Stomach (tissue), 9 donors: Measurements from ENCODE around the gene SLC16A7. TPM values are rescaled to one million over a fixed set of nuclear protein-coding genes. Genes with fewer than 3 reads are reported as not detected.

Experiments used
- DNase-seq, 2 donors: peaks; one replicate each; pipeline versions ENCODE4 v3.0.0 to v3.0.0-alpha.2; 2013 to 2019
- H3K27ac ChIP-seq, 5 donors: fragments of 200-600 bp in 4 of 5; sonication (generic) in 4 of 5; one replicate each; pipeline ENCODE4 v1.5.1; 2013 to 2019; ENCODE audit warnings: mild to moderate bottlenecking in 1 of 5, moderate library complexity in 1 of 5
- H3K27me3 ChIP-seq, 3 donors: fragments of 200-600 bp; sonication (generic); one replicate each; pipeline ENCODE4 v1.5.1; 2017 to 2019; ENCODE audit warnings: mixed run types in 1 of 3
- H3K36me3 ChIP-seq, 4 donors: fragments of 200-600 bp; sonication (generic); 1 replicate in 3 of 4; 2 replicates in 1 of 4; pipeline ENCODE4 v1.5.1; 2016 to 2019
- H3K4me1 ChIP-seq, 4 donors: fragments of 200-600 bp; sonication (generic); one replicate each; pipeline ENCODE4 v1.5.1; 2016 to 2019
- H3K4me3 ChIP-seq, 4 donors: fragments of 200-600 bp; sonication (generic) in 3 of 4; one replicate each; pipeline ENCODE4 v1.5.1; 2016 to 2019; ENCODE audit warnings: mild to moderate bottlenecking in 1 of 4
- H3K9me3 ChIP-seq, 4 donors: fragments of 200-600 bp; sonication (generic); one replicate each; pipeline ENCODE4 v1.5.1; 2016 to 2019
- EP300 ChIP-seq: sonication (generic); formaldehyde crosslinking; IDR thresholded peaks from one replicate; pipeline ENCODE4 v1.6.1; 2017; ENCODE audit warnings: antibody characterized with exemption
- POLR2A ChIP-seq, 4 donors: fragments of 450-650 bp; IDR thresholded peaks; one replicate each; pipeline ENCODE4 v1.6.1; 2016; ENCODE audit warnings: antibody characterized with exemption in 4 of 4, control low read depth in 2 of 4, mild to moderate bottlenecking in 1 of 4, moderate library complexity in 1 of 4
- POLR2AphosphoS5 ChIP-seq, 3 donors: sonication (generic); formaldehyde crosslinking; IDR thresholded peaks; one replicate each; pipeline ENCODE4 v1.6.1; 2016; ENCODE audit warnings: antibody characterized with exemption in 3 of 3
- WGBS, 5 donors: extraction: QIAGEN DNeasy Blood & Tissue Kit in 3 of 5; methylation state at CpG; one replicate each; pipeline versions ENCODE4 v1.1.5 to v1.1.7; 2013 to 2018; 5-methylcytosine and 5-hydroxymethylcytosine counted together
- intact Hi-C: fragments of 100-400 bp; cut with DNase I; formaldehyde crosslinking; loops from one replicate; pipeline ENCODE4 v1.15.1; 2023; ENCODE audit warnings: low total_unique reads
- polyA plus RNA-seq, 3 donors: library from polyadenylated mRNA; stranded (reverse); fragments of 200-250 nt; gene quantifications; one replicate each; pipeline ENCODE4 v1.2.3, GENCODE V29; 2013
- small RNA-seq, 4 donors: library from RNA; depleted of rRNA; stranded (forward); fragments of <200 nt; gene quantifications; one replicate each; pipeline ENCODE3, GENCODE V24; 2016
- total RNA-seq, 5 donors: library from RNA; depleted of rRNA; stranded (reverse); fragments of >200 nt; gene quantifications; one replicate each; pipeline versions ENCODE4 v1.1.0 to v1.2.3, GENCODE V29; 2014 to 2016
- TF ChIP-seq, protein P1 (sequence below), 7 experiments: fragments of 450-650 bp in 4 of 7; fragments of 200-600 bp in 3 of 7; sonication (generic) in 3 of 7; IDR thresholded peaks; one replicate each; pipeline ENCODE4 v1.5.1; 2016 to 2019; ENCODE audit warnings: antibody characterized with exemption in 7 of 7, control low read depth in 2 of 7, mild to moderate bottlenecking in 1 of 7
- donor health status: healthy with polysubstance abuse.
- donor health status: Bipolar disorder and iron deficiency.
- donor health status: healthy.

SLC16A7 gene
- total and polyA plus RNA-seq, 8 donors = 1.8 to 150 (median 10.3) TPM

DNA sequence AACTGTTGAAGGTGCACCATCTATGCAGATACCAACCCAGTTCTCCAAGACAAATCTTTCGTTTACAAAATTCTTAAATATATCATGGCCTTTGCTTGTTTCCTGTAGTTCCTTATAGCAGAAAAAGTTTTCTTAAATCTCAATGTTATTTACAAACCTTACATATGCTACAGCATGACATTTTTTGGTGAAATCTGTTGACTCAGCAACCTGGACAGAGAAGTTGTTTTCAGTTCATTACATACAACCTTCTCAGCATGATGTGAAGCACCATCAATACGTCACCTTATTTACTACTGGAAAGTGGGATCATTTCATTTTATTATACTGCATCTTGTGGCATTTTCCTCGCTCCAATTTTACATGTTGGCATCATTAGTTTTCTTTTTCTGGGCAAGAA is 231.9 kb downstream of the SLC16A7 start:
- no peak for TF ChIP-seq POLR2AphosphoS5 (IDR thresholded peaks at IDR 0.05)

DNA sequence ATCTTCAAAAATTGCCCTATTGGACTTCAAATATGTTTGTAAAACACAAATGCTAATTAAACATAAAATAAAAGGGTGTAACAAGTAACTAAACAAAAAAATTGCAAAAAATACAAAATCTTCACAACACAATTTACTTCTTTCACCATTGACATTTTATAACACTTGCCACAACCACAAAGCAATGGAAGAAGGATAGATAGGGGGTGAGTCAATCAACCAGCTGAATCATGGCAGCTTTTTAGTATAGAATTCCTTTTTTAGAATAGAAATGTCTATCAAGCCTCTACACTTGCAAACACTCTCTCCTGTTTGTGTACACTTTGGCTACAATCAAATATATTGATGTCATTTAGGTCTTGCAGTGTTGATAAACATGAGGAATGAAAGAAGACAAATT is 232.7 kb downstream of the SLC16A7 start:
- no peak for DNase-seq
- Histone ChIP-seq H3K4me3 (no peak overlapping the region), H3K4me1 (no peaks in the 10 kb centered on the region), H3K27me3 (no peaks in the 10 kb centered on the region), H3K27ac (no peak overlapping the region), H3K36me3 (no peaks in the 10 kb centered on the region), H3K9me3 (no peaks in the 10 kb centered on the region)
- intact Hi-C loops = no loop called here
- TF ChIP-seq EP300 = no peak
- TF ChIP-seq, protein P1, sequence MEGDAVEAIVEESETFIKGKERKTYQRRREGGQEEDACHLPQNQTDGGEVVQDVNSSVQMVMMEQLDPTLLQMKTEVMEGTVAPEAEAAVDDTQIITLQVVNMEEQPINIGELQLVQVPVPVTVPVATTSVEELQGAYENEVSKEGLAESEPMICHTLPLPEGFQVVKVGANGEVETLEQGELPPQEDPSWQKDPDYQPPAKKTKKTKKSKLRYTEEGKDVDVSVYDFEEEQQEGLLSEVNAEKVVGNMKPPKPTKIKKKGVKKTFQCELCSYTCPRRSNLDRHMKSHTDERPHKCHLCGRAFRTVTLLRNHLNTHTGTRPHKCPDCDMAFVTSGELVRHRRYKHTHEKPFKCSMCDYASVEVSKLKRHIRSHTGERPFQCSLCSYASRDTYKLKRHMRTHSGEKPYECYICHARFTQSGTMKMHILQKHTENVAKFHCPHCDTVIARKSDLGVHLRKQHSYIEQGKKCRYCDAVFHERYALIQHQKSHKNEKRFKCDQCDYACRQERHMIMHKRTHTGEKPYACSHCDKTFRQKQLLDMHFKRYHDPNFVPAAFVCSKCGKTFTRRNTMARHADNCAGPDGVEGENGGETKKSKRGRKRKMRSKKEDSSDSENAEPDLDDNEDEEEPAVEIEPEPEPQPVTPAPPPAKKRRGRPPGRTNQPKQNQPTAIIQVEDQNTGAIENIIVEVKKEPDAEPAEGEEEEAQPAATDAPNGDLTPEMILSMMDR (IDR thresholded peaks at IDR 0.05) = no peak
- no peak for TF ChIP-seq POLR2A (IDR thresholded peaks at IDR 0.05)
- TF ChIP-seq POLR2AphosphoS5 (IDR thresholded peaks at IDR 0.05) = no peak

More for the DNA sequence above, 231.9 kb downstream of the SLC16A7 start:
- 69 to 94% (median 92%) methylated on average over 3 of the region's 3 CpGs for WGBS, 5 donors
- Histone ChIP-seq H3K4me3 (no peak overlapping the region), H3K36me3 (no peaks in the 10 kb centered on the region), H3K9me3 (no peaks in the 10 kb centered on the region), H3K27ac (no peak overlapping the region), H3K4me1 (no peaks in the 10 kb centered on the region), H3K27me3 (no peaks in the 10 kb centered on the region)
- intact Hi-C loops = no loop called here
- DNase-seq = no peak

DNA sequence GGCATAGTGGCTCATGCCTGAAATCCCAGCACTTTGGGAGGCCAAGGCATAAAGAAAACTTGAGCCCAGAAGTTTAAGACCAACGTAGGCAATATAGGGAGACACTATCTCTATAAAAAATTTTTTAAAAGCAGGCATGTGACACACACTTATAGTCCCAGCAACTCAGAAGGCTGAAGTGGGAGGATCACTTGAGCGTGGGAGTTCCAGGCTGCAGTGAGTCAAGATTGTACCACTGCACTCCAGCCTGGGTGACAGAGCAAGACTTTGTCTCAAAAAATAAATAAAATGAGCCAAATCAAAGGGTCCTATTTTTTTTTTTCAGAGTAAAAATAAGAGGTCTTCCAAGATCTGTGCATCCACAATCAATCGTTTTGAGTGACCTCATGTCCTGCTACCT is 237.6 kb downstream of the SLC16A7 start:
- no peak for DNase-seq
- Histone ChIP-seq H3K27me3 (no peaks in the 10 kb centered on the region), H3K36me3 (no peaks in the 10 kb centered on the region), H3K4me1 (no peaks in the 10 kb centered on the region), H3K27ac (no peak overlapping the region), H3K9me3 (no peaks in the 10 kb centered on the region), H3K4me3 (no peak overlapping the region)
- intact Hi-C loops = no loop called here
- WGBS, 5 donors = 86 to 90% (median 88%) methylated on average over 3 of the region's 3 CpGs
- TF ChIP-seq EP300 (no peak), POLR2AphosphoS5 (IDR thresholded peaks at IDR 0.05) (no peak), POLR2A (IDR thresholded peaks at IDR 0.05) (no peak)
- TF ChIP-seq, protein P1 (IDR thresholded peaks at IDR 0.05) = no peak

DNA sequence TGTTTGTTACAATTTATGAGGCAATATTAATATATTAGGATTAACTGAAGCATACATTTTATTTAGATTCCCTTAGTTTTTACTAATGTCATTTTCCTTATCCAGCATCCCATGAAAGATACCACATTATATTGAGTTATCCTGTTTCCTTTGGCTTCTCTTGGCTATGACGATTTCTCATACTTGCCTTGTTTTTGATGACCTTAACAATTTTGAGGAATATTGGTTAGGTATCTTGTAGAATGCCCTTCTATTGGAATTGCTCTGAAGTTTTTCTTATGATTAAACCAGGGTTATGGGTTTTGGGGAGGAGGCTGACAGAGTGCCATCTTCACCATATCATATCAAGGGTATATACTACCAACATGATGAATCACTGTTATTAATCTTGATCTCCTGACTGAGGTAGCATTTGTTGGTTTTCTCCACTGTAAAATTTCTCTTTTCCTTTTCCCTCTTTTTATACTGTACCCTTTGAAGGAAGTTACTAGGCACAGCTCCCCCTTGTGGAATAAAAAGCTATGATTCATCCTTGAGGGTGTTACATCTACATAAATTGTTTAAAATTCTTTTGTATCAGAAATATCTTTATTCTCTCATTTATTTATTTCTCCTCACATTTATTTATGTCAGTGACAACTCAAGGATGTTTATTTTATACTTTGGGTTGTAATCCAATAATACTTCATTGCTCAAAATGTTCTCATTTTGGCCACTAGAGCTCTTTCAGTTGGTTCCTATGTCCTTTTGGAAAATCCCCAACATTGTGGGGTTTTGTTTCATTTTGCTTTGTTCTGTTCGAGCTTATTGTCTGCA is 239.0 kb downstream of the SLC16A7 start:
- Histone ChIP-seq H3K9me3 (no peaks in the 10 kb centered on the region), H3K27me3 (no peaks in the 10 kb centered on the region), H3K27ac (no peak overlapping the region), H3K4me3 (no peak overlapping the region), H3K4me1 (no peaks in the 10 kb centered on the region), H3K36me3 (no peaks in the 10 kb centered on the region)
- DNase-seq = peak in 1 of 2 donors; percentile 28
- WGBS, 5 donors = 38 to 73% (median 72%) methylated on average over 2 of the region's 2 CpGs
- intact Hi-C loops = no loop called here
- TF ChIP-seq POLR2AphosphoS5 (IDR thresholded peaks at IDR 0.05) (no peak), EP300 (no peak), POLR2A (IDR thresholded peaks at IDR 0.05) (no peak)
- TF ChIP-seq, protein P1 (IDR thresholded peaks at IDR 0.05) = peak in 3 of 7 experiments; percentile 10 to 48 (median 47)

Small RNA genes within 50 kb of the gene (small RNA-seq; reads per million reads assigned to genes)
- gene AC079905.2 (0 reads per million in 4 donors), gene RNU4-20P (0 reads per million in 4 donors)
